ENCODE results near the gene SLC16A8.
"Not testable (repeated sequence)": the region's sequence is repeated elsewhere in the genome, so short reads cannot be mapped to it uniquely, and the experiment has no call there.

SLC16A8 gene

GRCh38 chr22:38040953-38041759 is 42.8 kb downstream of the SLC16A8 start:
- no peak for DNase-seq

DNA sequence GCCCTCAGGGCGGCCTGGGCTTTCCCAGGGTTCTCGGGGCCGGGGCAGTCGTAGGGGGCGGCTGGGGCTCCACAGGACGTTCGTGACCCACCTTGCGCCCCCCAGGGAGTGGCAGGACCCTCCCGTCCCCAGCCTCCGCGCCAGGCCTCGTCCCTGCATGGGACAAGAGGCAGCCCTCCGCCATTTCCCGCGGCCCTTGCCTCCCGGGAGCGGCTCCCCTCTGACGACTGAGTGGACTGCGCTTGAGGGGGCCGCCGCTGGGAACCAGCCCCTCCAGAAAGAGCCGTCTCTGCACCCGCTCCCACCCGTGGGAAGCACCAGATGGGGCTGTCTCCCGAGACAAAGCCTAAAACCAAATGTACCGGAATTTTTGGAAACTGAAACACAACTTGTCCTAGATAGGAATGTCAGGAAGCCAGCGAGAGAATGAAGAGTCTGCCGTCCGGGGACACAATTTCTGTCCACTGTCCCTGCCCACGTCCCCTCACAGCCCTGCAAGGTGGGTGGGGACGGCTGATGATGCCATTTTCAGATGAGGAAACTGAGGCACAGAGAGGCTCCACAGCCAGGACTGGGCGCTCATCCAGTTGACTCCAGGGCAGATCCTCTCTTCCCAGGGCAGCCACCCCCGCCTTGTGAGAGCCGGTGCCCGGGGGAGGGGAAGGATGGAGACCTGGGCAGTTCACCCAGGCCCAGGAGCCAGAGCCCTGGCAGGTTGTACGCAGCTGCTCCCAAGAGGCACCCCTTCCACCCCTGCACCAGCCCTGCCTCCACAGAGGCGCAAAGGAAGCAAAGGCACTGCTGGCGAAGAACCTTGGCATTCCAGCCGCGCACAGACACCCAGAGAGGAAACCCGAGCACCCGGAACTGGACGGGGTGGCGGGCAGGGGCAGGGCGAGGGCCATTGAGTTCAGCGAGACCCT is 44.8 kb downstream of the SLC16A8 start:
- DNase-seq: no peak

- no peak for DNase-seq
Observed at GRCh38 chr22:38038426-38038825, 45.6 kb downstream of the SLC16A8 start.

DNA sequence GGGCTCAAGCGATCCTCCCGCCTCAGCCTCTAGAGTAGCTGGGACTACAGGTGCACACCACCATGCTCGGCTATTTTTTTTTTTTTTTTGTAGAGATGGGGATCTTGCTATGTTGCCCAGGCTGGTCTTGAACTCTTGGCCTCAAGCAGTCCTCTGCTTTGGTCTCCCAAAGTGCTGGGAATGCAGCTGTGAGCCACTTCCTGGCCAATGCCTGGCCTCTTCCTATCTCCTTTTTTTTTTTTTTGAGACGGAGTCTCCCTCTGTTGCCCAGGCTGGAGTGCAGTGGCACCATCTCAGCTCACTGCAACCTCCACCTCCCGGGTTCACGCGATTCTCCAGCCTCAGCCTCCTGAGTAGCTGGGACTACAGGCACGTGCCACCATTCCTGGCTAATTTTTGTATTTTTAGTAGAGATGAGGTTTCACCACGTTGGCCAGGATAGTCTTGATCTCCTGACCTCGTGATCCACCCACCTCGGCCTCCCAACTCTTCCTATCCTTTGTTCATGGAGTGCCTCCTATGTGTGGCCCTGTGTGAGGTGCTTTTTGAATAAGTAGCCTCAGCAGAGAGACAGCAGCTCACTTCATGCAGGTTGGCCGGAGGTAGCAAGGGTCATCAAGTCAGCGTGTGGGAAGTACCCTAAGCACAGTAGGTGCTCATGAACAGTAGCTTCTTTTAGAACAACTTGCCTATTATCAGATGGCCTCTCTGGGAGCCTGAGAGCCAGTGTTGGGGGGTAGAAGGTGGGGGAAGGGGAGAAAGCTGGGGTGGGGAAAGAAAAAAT is 46.4 kb downstream of the SLC16A8 start:
- DNase-seq: not testable (repeated sequence)

DNA sequence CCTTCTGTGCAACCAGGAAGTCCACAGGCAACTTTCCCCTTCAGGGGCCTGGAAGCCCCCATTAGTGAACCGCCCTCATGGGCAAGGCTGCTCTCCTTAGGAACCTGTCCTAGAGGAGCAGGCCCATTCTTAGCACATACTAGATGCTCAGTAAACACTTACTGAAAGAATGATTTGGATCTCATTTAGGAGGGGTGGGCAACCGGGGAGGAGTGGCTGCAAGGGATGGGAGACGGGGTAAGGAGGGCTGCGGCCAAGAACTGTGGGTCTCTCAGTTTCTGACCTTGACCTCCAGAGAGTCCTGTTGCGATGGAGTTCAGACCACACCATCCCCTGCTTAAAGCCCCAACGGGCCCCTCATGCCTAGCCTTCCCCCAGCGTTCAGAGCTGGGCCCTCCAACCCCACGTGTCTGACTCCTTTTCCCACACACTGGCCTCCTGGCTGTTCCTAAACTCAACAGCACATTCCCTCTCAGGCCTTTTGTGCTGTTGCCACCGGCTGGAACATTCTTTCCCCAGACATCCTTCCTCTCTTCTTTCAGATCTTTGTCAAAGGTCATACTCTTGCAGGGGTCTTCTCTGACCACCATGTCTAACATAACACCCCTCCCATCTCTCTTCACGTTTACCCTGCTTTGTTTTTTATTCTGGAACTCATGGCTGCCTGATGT is 47.5 kb downstream of the SLC16A8 start:
- no peak for DNase-seq

DNA sequence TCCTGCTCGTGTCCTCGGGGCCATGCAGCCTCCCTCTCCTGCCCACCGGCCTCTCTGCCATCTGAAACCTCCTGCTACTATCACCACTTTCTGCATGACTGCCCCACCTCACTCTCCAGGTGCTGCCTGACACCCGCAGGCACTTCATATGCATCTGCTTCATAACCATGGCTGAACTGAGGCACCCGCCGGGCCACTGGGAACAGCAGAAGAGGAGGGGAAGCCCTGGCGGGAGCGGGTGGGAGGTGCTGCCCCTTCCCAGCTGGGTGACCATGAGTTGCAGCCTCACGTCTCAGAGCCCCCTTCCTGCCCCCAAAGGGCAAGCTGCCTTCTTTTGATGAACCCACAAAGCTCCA is 48.5 kb downstream of the SLC16A8 start:
- no peak for DNase-seq

DNA sequence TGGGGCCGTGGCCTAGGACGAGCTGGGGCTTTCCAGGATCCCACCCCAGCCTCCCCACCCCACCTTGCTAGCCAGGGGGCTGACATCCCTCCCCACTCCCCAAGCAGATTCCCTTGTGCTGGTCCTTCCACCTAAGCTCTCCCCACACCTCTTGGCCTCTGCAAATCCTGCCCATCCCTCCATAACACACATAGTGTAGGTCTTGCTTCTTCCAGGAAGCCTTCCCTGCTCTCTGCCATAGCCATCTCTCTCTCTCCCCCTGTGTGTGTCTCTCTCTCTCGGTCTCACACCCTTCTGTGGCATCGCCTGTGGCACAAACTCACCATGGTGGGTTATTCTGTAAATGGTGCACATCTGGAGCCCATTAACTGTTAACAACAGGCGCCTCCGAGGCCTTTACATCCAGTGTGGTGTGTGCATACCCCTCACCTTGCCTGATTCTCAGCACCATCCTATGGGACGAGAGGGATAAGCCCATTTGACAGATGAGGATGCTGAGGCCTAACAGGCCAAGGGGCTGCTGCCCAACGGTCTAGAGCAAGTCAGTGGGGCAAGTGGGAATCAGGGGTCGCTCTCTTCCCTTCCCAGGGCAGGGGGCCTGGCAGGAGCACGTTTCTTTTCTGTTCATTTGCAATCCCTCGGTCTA is 49.0 kb downstream of the SLC16A8 start:
- no peak for DNase-seq

GRCh38 chr22:38034278-38034882 is 49.6 kb downstream of the SLC16A8 start:
- DNase-seq: no peak

DNA sequence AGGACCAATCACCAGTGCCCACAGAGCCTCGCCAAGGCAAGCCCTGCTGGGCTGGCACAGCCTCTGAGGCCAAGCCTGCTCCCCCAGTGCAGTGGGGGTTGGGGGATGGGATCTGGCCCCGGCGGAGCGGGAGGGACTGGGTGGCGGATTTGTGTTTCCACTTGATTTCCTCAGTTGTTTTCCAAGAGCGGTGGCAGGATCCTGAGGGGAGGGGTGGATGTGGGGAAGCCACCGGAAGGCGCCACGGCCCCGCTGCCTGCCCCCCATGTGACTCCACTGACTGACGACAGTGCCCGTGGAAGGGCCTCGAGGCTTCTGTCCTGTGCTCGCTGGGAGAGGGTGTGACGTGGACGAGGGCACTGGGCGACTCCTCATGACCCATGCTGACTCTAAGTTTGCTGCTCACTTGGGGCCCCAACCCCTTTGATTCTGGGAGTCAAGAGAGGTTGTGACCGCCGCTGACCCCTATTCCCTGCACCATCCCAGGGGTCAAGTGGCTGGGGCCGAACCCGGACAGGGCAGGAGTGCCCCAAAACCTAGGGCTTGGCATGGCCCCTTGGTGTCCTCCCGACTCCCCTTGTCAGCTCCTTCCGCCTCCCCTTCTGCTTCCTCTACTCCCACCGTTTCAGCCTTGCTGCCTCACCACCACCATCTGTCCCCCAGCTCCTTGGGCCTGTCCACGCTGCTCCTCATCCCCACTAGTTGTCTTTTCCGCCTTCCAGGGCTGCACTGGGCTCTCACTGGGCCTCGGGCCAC is 50.3 kb downstream of the SLC16A8 start:
- DNase-seq: no peak

GRCh38 chr22:38032681-38033521 is 51.1 kb downstream of the SLC16A8 start:
- DNase-seq: no peak

DNA sequence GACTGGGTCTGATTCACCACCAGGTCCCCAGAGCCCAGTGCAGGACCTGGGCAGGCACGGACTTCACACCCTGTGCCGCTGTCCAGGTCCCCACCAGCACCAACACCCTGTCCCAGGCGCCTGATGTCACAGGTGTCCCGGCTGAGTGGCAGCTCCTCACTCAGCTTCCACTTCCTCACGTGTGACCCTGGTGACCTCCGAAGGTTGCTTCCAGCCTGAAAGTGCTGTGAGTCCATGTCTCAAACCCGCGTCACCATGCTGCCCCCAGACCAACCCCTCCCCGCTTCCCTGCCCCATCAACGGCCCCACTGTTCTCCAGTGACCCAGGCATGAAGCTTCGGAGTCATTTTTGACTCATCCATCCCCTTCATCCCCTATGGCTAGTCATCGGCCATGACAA is 52.5 kb downstream of the SLC16A8 start:
- no peak for DNase-seq

DNA sequence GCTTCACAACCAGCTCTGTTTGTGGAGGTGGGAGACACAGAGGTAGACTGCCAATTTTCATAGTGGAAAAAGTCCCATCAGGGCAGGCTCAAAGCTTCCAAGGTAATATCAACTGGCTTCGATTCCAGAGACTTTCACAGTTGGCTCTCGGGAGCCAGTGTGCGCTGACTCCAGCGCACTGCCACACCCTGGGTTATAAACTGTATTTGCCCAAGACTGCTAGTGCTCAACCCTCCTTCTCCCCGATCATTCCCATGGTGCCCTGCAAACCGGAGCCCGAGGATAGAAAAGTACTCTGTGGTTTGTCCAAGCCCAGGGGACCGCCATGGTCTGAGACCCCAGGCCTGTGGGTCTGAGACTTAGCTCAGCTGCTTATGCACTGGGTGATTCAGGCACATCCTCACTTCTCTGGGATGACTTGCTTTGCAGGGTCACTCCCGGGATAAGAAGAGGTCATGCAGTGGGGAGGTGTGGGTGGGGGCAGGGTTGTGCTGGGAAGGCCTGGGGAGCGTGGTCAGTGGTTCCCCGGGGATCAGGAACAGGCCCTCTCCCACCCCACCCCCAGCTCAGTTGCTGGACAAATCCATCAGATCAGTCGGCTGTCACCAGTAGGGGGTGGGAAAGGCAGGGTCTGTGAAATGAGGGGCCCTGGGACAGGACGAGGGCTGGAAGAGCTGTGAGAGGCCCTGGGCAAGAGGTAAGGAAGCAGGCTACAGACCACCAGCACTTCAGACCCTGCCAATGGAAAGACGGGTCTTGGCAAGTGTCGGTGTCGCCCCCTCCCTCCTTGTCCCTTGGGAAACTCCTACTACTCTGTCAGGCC is 53.5 kb downstream of the SLC16A8 start:
- no peak for DNase-seq

DNA sequence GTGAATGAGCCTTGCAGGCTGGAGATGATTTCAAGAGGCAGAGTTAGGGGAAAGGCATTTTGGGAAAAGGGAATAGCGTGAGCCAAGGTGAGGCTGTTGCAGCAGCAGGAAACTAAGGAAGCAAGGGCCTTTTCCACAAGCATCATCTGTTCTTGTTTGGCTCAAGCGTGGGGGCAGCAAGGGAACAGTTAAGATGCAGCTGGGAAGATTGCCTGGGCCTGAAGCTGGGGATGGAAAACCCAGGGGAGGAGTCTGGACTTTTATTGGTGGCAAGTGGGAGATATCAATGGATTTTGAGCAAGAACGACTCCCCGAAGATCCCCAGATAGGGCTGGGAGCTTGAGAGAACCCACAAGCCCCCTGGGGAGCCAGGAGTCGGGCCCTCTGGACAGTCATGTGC is 54.1 kb downstream of the SLC16A8 start:
- DNase-seq: no peak

GRCh38 chr22:38029370-38029769 is 54.6 kb downstream of the SLC16A8 start:
- DNase-seq: no peak

DNA sequence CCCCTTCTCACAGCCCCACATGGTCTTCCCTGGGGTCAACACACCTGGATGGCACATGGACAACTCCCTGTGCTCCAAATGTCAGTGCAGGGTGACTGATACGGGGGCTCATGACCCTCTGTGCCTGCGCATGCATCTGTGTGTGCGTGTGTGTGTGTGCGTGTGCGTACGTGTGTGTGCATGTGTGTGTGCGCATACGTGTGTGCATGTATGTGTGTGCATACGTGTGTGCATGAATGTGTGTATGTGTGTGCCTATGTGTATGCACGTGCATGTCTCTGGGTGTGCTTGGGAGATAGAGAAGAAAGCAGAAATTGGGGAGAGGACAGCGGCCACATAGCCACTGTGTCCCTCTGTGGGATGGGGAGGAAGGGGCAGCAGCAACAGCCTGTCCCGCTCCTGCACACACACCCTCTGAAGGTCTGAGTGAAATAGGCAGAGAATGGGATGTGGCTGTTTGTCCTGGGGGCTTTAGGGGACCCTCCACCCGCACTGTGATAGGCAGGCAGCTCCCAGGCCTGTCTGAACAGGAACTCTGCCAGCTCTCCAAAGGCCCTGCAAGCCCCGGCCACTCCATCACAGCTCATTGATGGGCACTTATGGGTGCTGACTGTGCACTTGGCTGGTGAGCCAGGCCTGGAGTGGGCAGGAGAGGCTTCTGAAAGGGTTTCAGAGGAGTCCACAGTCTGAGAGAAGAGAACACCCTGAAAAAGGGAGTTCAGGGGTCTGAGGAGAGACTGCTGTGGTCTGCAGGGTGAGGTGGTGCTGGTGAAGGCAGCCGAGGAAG is 55.4 kb downstream of the SLC16A8 start:
- no peak for DNase-seq
